HepG2 (cell line): Measurements from ENCODE around the gene TIPRL. TPM values are rescaled to one million over a fixed set of nuclear protein-coding genes. Genes with fewer than 3 reads are reported as not detected.
"Not testable (repeated sequence)": the region's sequence is repeated elsewhere in the genome, so short reads cannot be mapped to it uniquely, and the experiment has no call there.

Experiments
- ATAC-seq: fragments of 200-7000 bp; cut with Tn5 transposase; 3 replicates; pipeline ENCODE4 v1.9.1; 2020; ENCODE audit warnings: mild to moderate bottlenecking, moderate library complexity
- BruUV-seq: library from RNA; stranded (reverse); fragments of 400-500 nt; replicated peaks from 2 replicates; lab custom pipeline; 2021; lab: Mats Ljungman, UMichigan
- CTCF ChIA-PET: fragments of 300-600 bp; formaldehyde crosslinking; extraction: SDS; loops from one replicate; lab custom pipeline; 2021; ENCODE audit warnings: low total read pairs, inconsistent platforms, low intra/inter-chr PET ratio; lab: Yijun Ruan, JAX
- POLR2A ChIA-PET: fragments of 350-600 bp; sonication (Branson Sonifier 250); formaldehyde crosslinking; loops from one replicate; lab custom pipeline; 2020; ENCODE audit warnings: antibody characterized with exemption, inconsistent platforms; lab: Yijun Ruan, JAX
- DNase-seq: peaks from one replicate; pipeline ENCODE4 v3.0.0-alpha.2; 2015; ENCODE audit warnings: low spot score
- FAIRE-seq: peaks from 3 replicates; lab custom pipeline; 2011; peaks lifted over from hg19 to GRCh38; lab: Jason Lieb, UNC
- H2AFZ ChIP-seq: one replicate; pipeline ENCODE4 v1.6.1; 2011; ENCODE audit warnings: low read length, inconsistent platforms
- H3K27ac ChIP-seq: fragments of 300-600 bp; 3 replicates; pipeline ENCODE4 v1.8.0; 2011; ENCODE audit warnings: mixed run types, mild to moderate bottlenecking, mixed read lengths, low read length, inconsistent platforms; ENCODE audit not compliant: insufficient read depth; ENCODE audit errors: extremely low read length
- H3K27me3 ChIP-seq, 2 experiments: fragments of 200-600 bp in 1 of 2; 2 replicates in 1 of 2; 3 replicates in 1 of 2; pipeline versions ENCODE4 v1.6.0 to v1.8.0; 2011; ENCODE audit warnings: low read length in 2 of 2, mild to moderate bottlenecking in 2 of 2, moderate library complexity in 2 of 2, inconsistent platforms in 1 of 2; ENCODE audit not compliant: insufficient read depth in 2 of 2, control insufficient read depth in 1 of 2
- H3K36me3 ChIP-seq, 2 experiments: fragments of 200-600 bp in 1 of 2; replicated peaks in 1 of 2; 2 replicates in 1 of 2; 3 replicates in 1 of 2; pipeline versions ENCODE4 v1.5.1 to v1.8.0; 2011; ENCODE audit warnings: low read length in 2 of 2, inconsistent platforms in 1 of 2; ENCODE audit not compliant: insufficient read depth in 2 of 2, control insufficient read depth in 1 of 2
- H3K4me1 ChIP-seq: 2 replicates; pipeline ENCODE4 v1.5.1; 2012; ENCODE audit warnings: low read length, inconsistent platforms; ENCODE audit not compliant: insufficient read depth
- H3K4me2 ChIP-seq: 2 replicates; pipeline ENCODE4 v1.6.0; 2011; ENCODE audit warnings: low read depth, low read length, inconsistent platforms
- H3K4me3 ChIP-seq, 3 experiments: fragments of 200-600 bp in 1 of 3; sonication (generic), shearing (Covaris generic) in 1 of 3; replicated peaks in 1 of 3; 2 replicates each; pipeline ENCODE4 v1.5.1; 2011 to 2016; ENCODE audit warnings: low read length in 3 of 3, inconsistent platforms in 2 of 3, low read depth in 2 of 3, mild to moderate bottlenecking in 2 of 3, control low read depth in 1 of 3, mixed read lengths in 1 of 3; ENCODE audit not compliant: insufficient read depth in 1 of 3
- H3K79me2 ChIP-seq: one replicate; pipeline ENCODE4 v1.6.1; 2011; ENCODE audit warnings: low read length, inconsistent platforms; ENCODE audit not compliant: insufficient read depth
- H3K9ac ChIP-seq: 2 replicates; pipeline ENCODE4 v1.6.0; 2011; ENCODE audit warnings: mild to moderate bottlenecking, low read depth, low read length, inconsistent platforms; ENCODE audit not compliant: insufficient read depth
- H3K9me3 ChIP-seq: 2 replicates; pipeline ENCODE4 v1.5.1; 2012; ENCODE audit warnings: mild to moderate bottlenecking, low read length
- H4K20me1 ChIP-seq: 2 replicates; pipeline ENCODE4 v1.6.0; 2011; ENCODE audit warnings: inconsistent platforms, mild to moderate bottlenecking, low read length, moderate library complexity; ENCODE audit not compliant: insufficient read depth
- ARHGAP35 ChIP-seq: sonication (generic); formaldehyde crosslinking; IDR thresholded peaks from 2 replicates; pipeline ENCODE4 v1.9.0; 2022; ENCODE audit warnings: mild to moderate bottlenecking, inconsistent platforms, moderate library complexity, missing genetic modification reagents, borderline replicate concordance
- ATF6 ChIP-seq: sonication (generic); formaldehyde crosslinking; conservative IDR thresholded peaks from 2 replicates; pipeline ENCODE4 v1.4.0; 2020; ENCODE audit warnings: missing genetic modification reagents
- CENPX ChIP-seq: sonication (generic); formaldehyde crosslinking; IDR thresholded peaks from 2 replicates; pipeline ENCODE4 v1.9.0; 2021; ENCODE audit warnings: mild to moderate bottlenecking, missing genetic modification reagents, moderate library complexity
- FOSL1 ChIP-seq: sonication (generic); formaldehyde crosslinking; IDR thresholded peaks from 2 replicates; pipeline ENCODE4 v1.9.0; 2021; ENCODE audit warnings: missing genetic modification reagents, borderline replicate concordance
- HOXA7 ChIP-seq: sonication (generic); formaldehyde crosslinking; IDR thresholded peaks from 2 replicates; pipeline ENCODE4 v1.8.1; 2022; ENCODE audit warnings: mild to moderate bottlenecking, missing genetic modification reagents, moderate library complexity
- IKZF1 ChIP-seq: fragments of 450-650 bp; IDR thresholded peaks from 2 replicates; pipeline ENCODE4 v1.7.1; 2016
- JDP2 ChIP-seq: sonication (generic); formaldehyde crosslinking; IDR thresholded peaks from 2 replicates; pipeline ENCODE4 v1.8.1; 2022; ENCODE audit warnings: missing genetic modification reagents, borderline replicate concordance
- KDM2A ChIP-seq: sonication (generic); formaldehyde crosslinking; IDR thresholded peaks from 2 replicates; pipeline ENCODE4 v1.4.0; 2020; ENCODE audit warnings: low read depth, missing genetic modification reagents, borderline replicate concordance
- NFATC3 ChIP-seq: sonication (generic); formaldehyde crosslinking; IDR thresholded peaks from 2 replicates; pipeline ENCODE4 v1.5.1; 2020; ENCODE audit warnings: mild to moderate bottlenecking, missing genetic modification reagents
- NFYB ChIP-seq: sonication (generic); formaldehyde crosslinking; IDR thresholded peaks from 2 replicates; pipeline ENCODE4 v1.4.0; 2020; ENCODE audit warnings: missing genetic modification reagents
- RNF2 ChIP-seq: fragments of 450-650 bp; conservative IDR thresholded peaks from 2 replicates; pipeline ENCODE4 v1.6.1; 2016; ENCODE audit warnings: low read depth
- SOX6 ChIP-seq, 2 experiments: fragments of 450-650 bp in 1 of 2; sonication (generic) in 1 of 2; formaldehyde crosslinking in 1 of 2; IDR thresholded peaks; 2 replicates each; pipeline versions ENCODE4 v1.4.0 to v1.6.1; 2017 to 2020; ENCODE audit warnings: antibody characterized with exemption in 1 of 2, mild to moderate bottlenecking in 1 of 2, missing genetic modification reagents in 1 of 2
- YY1 ChIP-seq: IDR thresholded peaks from 2 replicates; pipeline ENCODE4 v1.6.1; 2011; ENCODE audit warnings: low read length, low read depth, moderate library complexity, mild to moderate bottlenecking; ENCODE audit not compliant: insufficient read depth, insufficient replicate concordance
- ZBTB38 ChIP-seq: sonication (generic); formaldehyde crosslinking; IDR thresholded peaks from 2 replicates; pipeline ENCODE4 v1.5.1; 2020; ENCODE audit warnings: mild to moderate bottlenecking, missing genetic modification reagents
- ZFAT ChIP-seq: sonication (generic); formaldehyde crosslinking; conservative IDR thresholded peaks from 2 replicates; pipeline ENCODE4 v1.8.1; 2023; ENCODE audit warnings: missing genetic modification reagents, inconsistent platforms
- ZGPAT ChIP-seq: IDR thresholded peaks from 2 replicates; pipeline ENCODE4 v1.6.1; 2016; ENCODE audit warnings: mild to moderate bottlenecking
- ZNF614 ChIP-seq: IDR thresholded peaks from 2 replicates; pipeline ENCODE4 v1.6.1; 2018; ENCODE audit warnings: missing biosample characterization, missing genetic modification reagents, inconsistent platforms, borderline replicate concordance
- ZNF782 ChIP-seq: sonication (generic); formaldehyde crosslinking; IDR thresholded peaks from 2 replicates; pipeline ENCODE4 v1.4.0; 2020; ENCODE audit warnings: missing genetic modification reagents, mild to moderate bottlenecking, borderline replicate concordance
- WGBS: methylation state at CpG from one replicate; pipeline ENCODE4 v1.1.6; 2017; ENCODE audit warnings: low lambda C conversion rate; 5-methylcytosine and 5-hydroxymethylcytosine counted together
- in situ Hi-C: cut with HindIII; loops from 2 replicates; pipeline ENCODE4 v1.10.0; 2017; ENCODE audit warnings: low pct_unique_long_range_greater_than_20kb; ENCODE audit not compliant: extremely low pct_ligation_motif_present
- intact Hi-C: fragments of 100-400 bp; cut with micrococcal nuclease; formaldehyde crosslinking; loops from one replicate; pipeline ENCODE4 v1.10.0; 2022; ENCODE audit not compliant: unreplicated experiment
- polyA plus RNA-seq, 8 experiments: library from polyadenylated mRNA; depleted of rRNA in 3 of 8; stranded (reverse) in 7 of 8; unstranded in 1 of 8; fragments of >200 nt; fragmentation: Illumina TruSeq in 4 of 8; extraction: Trizol in 4 of 8; gene quantifications; 2 replicates each; pipeline versions ENCODE4 v1.2.1 to v1.2.3, GENCODE V29; 2011 to 2016; ENCODE audit warnings: low read depth in 4 of 8, missing spikeins in 1 of 8, mixed read lengths in 1 of 8; ENCODE audit not compliant: insufficient read depth in 1 of 8
- total RNA-seq, 5 experiments: library from RNA; depleted of rRNA; stranded (reverse); fragments of >200 nt; fragmentation: Illumina TruSeq; extraction: Trizol; gene quantifications; 2 replicates each; pipeline ENCODE4 v1.2.3, GENCODE V29; 2016; ENCODE audit warnings: low read depth in 1 of 5

The TIPRL gene
- total and polyA plus RNA-seq, 2 of the 13 experiments (the other 11 are each of a cell fraction or from before 2014, with no cell fraction given) = 10.1 to 22.8 TPM

- Histone ChIP-seq H3K79me2 (no peaks in the 10 kb centered on the region), H3K27ac (no peak overlapping the region), H3K4me1 (no peaks in the 10 kb centered on the region), H3K36me3 (no peaks in the 10 kb centered on the region), H3K27me3 (no peaks in the 10 kb centered on the region), H2AFZ (no peak overlapping the region), H3K4me3 (no peak overlapping the region), H3K9ac (no peak overlapping the region), H3K4me2 (no peak overlapping the region), H4K20me1 (no peaks in the 10 kb centered on the region), H3K9me3 (no peaks in the 10 kb centered on the region)
- DNase-seq = no peak
- intact Hi-C loops (no loop called here), in situ Hi-C loops (no loop called here)
- BruUV-seq = no TSS peak
- ChIA-PET POLR2A (no interaction called here), CTCF (no interaction called here)
- no peak for FAIRE-seq
- ATAC-seq = no peak
- WGBS = 73% methylated on average over 4 of the region's 4 CpGs
- TF ChIP-seq ZNF782 (CRISPR knock-in tag) (no peak), JDP2 (CRISPR knock-in tag) (no peak), CENPX (CRISPR knock-in tag) (no peak), KDM2A (CRISPR knock-in tag) (no peak), ZFAT (CRISPR knock-in tag) (no peak), ZGPAT (CRISPR knock-in tag) (no peak), ZBTB38 (CRISPR knock-in tag) (no peak), SOX6 (IDR thresholded peaks at IDR 0.05) (no peak), SOX6 (CRISPR knock-in tag; IDR thresholded peaks at IDR 0.05) (no peak), YY1 (no peak), ATF6 (no peak), ZNF614 (CRISPR knock-in tag) (no peak), FOSL1 (CRISPR knock-in tag) (no peak), NFYB (CRISPR knock-in tag) (no peak), IKZF1 (no peak), ARHGAP35 (CRISPR knock-in tag) (no peak), NFATC3 (CRISPR knock-in tag) (no peak), HOXA7 (no peak), RNF2 (no peak)
These were observed 26.8 kb upstream of the TIPRL start for GRCh38 chr1:168151935-168152334.

- H3K27me3 ChIP-seq, intact Hi-C loops, H3K27ac ChIP-seq, in situ Hi-C loops, H3K79me2 ChIP-seq, H3K4me3 ChIP-seq, POLR2A ChIA-PET, DNase-seq, H3K4me2 ChIP-seq, H4K20me1 ChIP-seq, H2AFZ ChIP-seq, FAIRE-seq, H3K9ac ChIP-seq, ATAC-seq, H3K36me3 ChIP-seq, BruUV-seq, CTCF ChIA-PET, H3K4me1 ChIP-seq: not testable (repeated sequence)
- WGBS = 35% methylated on average over 4 of the region's 4 CpGs
- peaks cover 12% of the 10 kb centered on the region; the same call in 1 of the 2 replicates for H3K9me3 ChIP-seq
These were observed 24.1 kb upstream of the TIPRL start for GRCh38 chr1:168154707-168155106.
